HepG2 (cell line): ENCODE measurements around the gene TNFRSF9. TPM values are rescaled to one million over a fixed set of nuclear protein-coding genes. Genes with fewer than 3 reads are reported as not detected.

ENCODE experiments used
- ATAC-seq: fragments of 200-7000 bp; cut with Tn5 transposase; 3 replicates; pipeline ENCODE4 v1.9.1; 2020; ENCODE audit warnings: mild to moderate bottlenecking, moderate library complexity
- BruUV-seq: library from RNA; stranded (reverse); fragments of 400-500 nt; replicated peaks from 2 replicates; lab custom pipeline; 2021; lab: Mats Ljungman, UMichigan
- CTCF ChIA-PET: fragments of 300-600 bp; formaldehyde crosslinking; extraction: SDS; loops from one replicate; lab custom pipeline; 2021; ENCODE audit warnings: low total read pairs, inconsistent platforms, low intra/inter-chr PET ratio; lab: Yijun Ruan, JAX
- POLR2A ChIA-PET: fragments of 350-600 bp; sonication (Branson Sonifier 250); formaldehyde crosslinking; loops from one replicate; lab custom pipeline; 2020; ENCODE audit warnings: antibody characterized with exemption, inconsistent platforms; lab: Yijun Ruan, JAX
- DNase-seq: peaks from one replicate; pipeline ENCODE4 v3.0.0-alpha.2; 2015; ENCODE audit warnings: low spot score
- FAIRE-seq: peaks from 3 replicates; lab custom pipeline; 2011; peaks lifted over from hg19 to GRCh38; lab: Jason Lieb, UNC
- H2AFZ ChIP-seq: one replicate; pipeline ENCODE4 v1.6.1; 2011; ENCODE audit warnings: low read length, inconsistent platforms
- H3K27ac ChIP-seq: fragments of 300-600 bp; 3 replicates; pipeline ENCODE4 v1.8.0; 2011; ENCODE audit warnings: mixed run types, mild to moderate bottlenecking, mixed read lengths, low read length, inconsistent platforms; ENCODE audit not compliant: insufficient read depth; ENCODE audit errors: extremely low read length
- H3K27me3 ChIP-seq, 2 experiments: fragments of 200-600 bp in 1 of 2; 2 replicates in 1 of 2; 3 replicates in 1 of 2; pipeline versions ENCODE4 v1.6.0 to v1.8.0; 2011; ENCODE audit warnings: low read length in 2 of 2, mild to moderate bottlenecking in 2 of 2, moderate library complexity in 2 of 2, inconsistent platforms in 1 of 2; ENCODE audit not compliant: insufficient read depth in 2 of 2, control insufficient read depth in 1 of 2
- H3K36me3 ChIP-seq, 2 experiments: fragments of 200-600 bp in 1 of 2; replicated peaks in 1 of 2; 2 replicates in 1 of 2; 3 replicates in 1 of 2; pipeline versions ENCODE4 v1.5.1 to v1.8.0; 2011; ENCODE audit warnings: low read length in 2 of 2, inconsistent platforms in 1 of 2; ENCODE audit not compliant: insufficient read depth in 2 of 2, control insufficient read depth in 1 of 2
- H3K4me1 ChIP-seq: 2 replicates; pipeline ENCODE4 v1.5.1; 2012; ENCODE audit warnings: low read length, inconsistent platforms; ENCODE audit not compliant: insufficient read depth
- H3K4me2 ChIP-seq: 2 replicates; pipeline ENCODE4 v1.6.0; 2011; ENCODE audit warnings: low read depth, low read length, inconsistent platforms
- H3K4me3 ChIP-seq, 3 experiments: fragments of 200-600 bp in 1 of 3; sonication (generic), shearing (Covaris generic) in 1 of 3; replicated peaks in 1 of 3; 2 replicates each; pipeline ENCODE4 v1.5.1; 2011 to 2016; ENCODE audit warnings: low read length in 3 of 3, inconsistent platforms in 2 of 3, low read depth in 2 of 3, mild to moderate bottlenecking in 2 of 3, control low read depth in 1 of 3, mixed read lengths in 1 of 3; ENCODE audit not compliant: insufficient read depth in 1 of 3
- H3K79me2 ChIP-seq: one replicate; pipeline ENCODE4 v1.6.1; 2011; ENCODE audit warnings: low read length, inconsistent platforms; ENCODE audit not compliant: insufficient read depth
- H3K9ac ChIP-seq: 2 replicates; pipeline ENCODE4 v1.6.0; 2011; ENCODE audit warnings: mild to moderate bottlenecking, low read depth, low read length, inconsistent platforms; ENCODE audit not compliant: insufficient read depth
- H3K9me3 ChIP-seq: 2 replicates; pipeline ENCODE4 v1.5.1; 2012; ENCODE audit warnings: mild to moderate bottlenecking, low read length
- H4K20me1 ChIP-seq: 2 replicates; pipeline ENCODE4 v1.6.0; 2011; ENCODE audit warnings: inconsistent platforms, mild to moderate bottlenecking, low read length, moderate library complexity; ENCODE audit not compliant: insufficient read depth
- CEBPG ChIP-seq: IDR thresholded peaks from 2 replicates; pipeline ENCODE4 v1.6.1; 2016
- ELF4 ChIP-seq: sonication (generic); formaldehyde crosslinking; IDR thresholded peaks from 2 replicates; pipeline ENCODE4 v1.5.0; 2020; ENCODE audit warnings: missing genetic modification reagents, mild to moderate bottlenecking, moderate library complexity, borderline replicate concordance
- KDM6A ChIP-seq: IDR thresholded peaks from 2 replicates; pipeline ENCODE4 v1.6.1; 2016; ENCODE audit warnings: low read depth
- MED13 ChIP-seq: sonication (generic); formaldehyde crosslinking; IDR thresholded peaks from 2 replicates; pipeline ENCODE4 v1.5.0; 2020; ENCODE audit warnings: missing genetic modification reagents
- NKX3-1 ChIP-seq: sonication (generic); formaldehyde crosslinking; IDR thresholded peaks from 2 replicates; pipeline ENCODE4 v1.5.0; 2020; ENCODE audit warnings: missing genetic modification reagents
- PHF8 ChIP-seq: sonication (generic); formaldehyde crosslinking; IDR thresholded peaks from 2 replicates; pipeline ENCODE4 v1.5.0; 2020; ENCODE audit warnings: missing genetic modification reagents
- RFX1 ChIP-seq: fragments of 450-650 bp; IDR thresholded peaks from 2 replicates; pipeline ENCODE4 v1.6.1; 2017
- SIX4 ChIP-seq: sonication (generic); formaldehyde crosslinking; IDR thresholded peaks from 2 replicates; pipeline ENCODE4 v1.4.0; 2020; ENCODE audit warnings: missing genetic modification reagents
- SMARCE1 ChIP-seq: fragments of 450-650 bp; IDR thresholded peaks from 2 replicates; pipeline ENCODE4 v1.6.1; 2017; ENCODE audit warnings: borderline replicate concordance
- ZNF296 ChIP-seq: sonication (generic); formaldehyde crosslinking; conservative IDR thresholded peaks from 2 replicates; pipeline ENCODE4 v1.5.0; 2020; ENCODE audit warnings: mild to moderate bottlenecking, missing genetic modification reagents
- ZNF441 ChIP-seq: sonication (generic); formaldehyde crosslinking; IDR thresholded peaks from 2 replicates; pipeline ENCODE4 v1.7.0; 2021; ENCODE audit warnings: missing genetic modification reagents, borderline replicate concordance
- ZNF766 ChIP-seq: sonication (generic); formaldehyde crosslinking; IDR thresholded peaks from 2 replicates; pipeline ENCODE4 v1.5.0; 2020; ENCODE audit warnings: missing genetic modification reagents, borderline replicate concordance
- ZNF777 ChIP-seq: sonication (generic); formaldehyde crosslinking; IDR thresholded peaks from 2 replicates; pipeline ENCODE4 v1.4.0; 2020; ENCODE audit warnings: missing genetic modification reagents
- ZSCAN21 ChIP-seq: sonication (generic); formaldehyde crosslinking; IDR thresholded peaks from 2 replicates; pipeline ENCODE4 v1.8.0; 2022; ENCODE audit warnings: mild to moderate bottlenecking, missing genetic modification reagents, moderate library complexity, borderline replicate concordance
- WGBS: methylation state at CpG from one replicate; pipeline ENCODE4 v1.1.6; 2017; ENCODE audit warnings: low lambda C conversion rate; 5-methylcytosine and 5-hydroxymethylcytosine counted together
- in situ Hi-C: cut with HindIII; loops from 2 replicates; pipeline ENCODE4 v1.10.0; 2017; ENCODE audit warnings: low pct_unique_long_range_greater_than_20kb; ENCODE audit not compliant: extremely low pct_ligation_motif_present
- intact Hi-C: fragments of 100-400 bp; cut with micrococcal nuclease; formaldehyde crosslinking; loops from one replicate; pipeline ENCODE4 v1.10.0; 2022; ENCODE audit not compliant: unreplicated experiment
- polyA plus RNA-seq, 8 experiments: library from polyadenylated mRNA; depleted of rRNA in 3 of 8; stranded (reverse) in 7 of 8; unstranded in 1 of 8; fragments of >200 nt; fragmentation: Illumina TruSeq in 4 of 8; extraction: Trizol in 4 of 8; gene quantifications; 2 replicates each; pipeline versions ENCODE4 v1.2.1 to v1.2.3, GENCODE V29; 2011 to 2016; ENCODE audit warnings: low read depth in 4 of 8, missing spikeins in 1 of 8, mixed read lengths in 1 of 8; ENCODE audit not compliant: insufficient read depth in 1 of 8
- total RNA-seq, 5 experiments: library from RNA; depleted of rRNA; stranded (reverse); fragments of >200 nt; fragmentation: Illumina TruSeq; extraction: Trizol; gene quantifications; 2 replicates each; pipeline ENCODE4 v1.2.3, GENCODE V29; 2016; ENCODE audit warnings: low read depth in 1 of 5
- TF ChIP-seq, protein P1 (sequence below): IDR thresholded peaks from 2 replicates; pipeline ENCODE4 v1.6.1; 2012; ENCODE audit warnings: low read length, improper control_type of control experiment
- TF ChIP-seq, protein P2 (sequence below): sonication (generic); formaldehyde crosslinking; IDR thresholded peaks from 2 replicates; pipeline ENCODE4 v1.4.0; 2020; ENCODE audit warnings: mild to moderate bottlenecking, missing genetic modification reagents, borderline replicate concordance
- TF ChIP-seq, protein P3 (sequence below): sonication (generic); formaldehyde crosslinking; IDR thresholded peaks from 2 replicates; pipeline ENCODE4 v1.8.0; 2022; ENCODE audit warnings: missing genetic modification reagents, mild to moderate bottlenecking, inconsistent platforms, borderline replicate concordance
- TF ChIP-seq, protein P4 (sequence below): sonication (generic); formaldehyde crosslinking; IDR thresholded peaks from 2 replicates; pipeline ENCODE4 v1.5.0; 2020; ENCODE audit warnings: mild to moderate bottlenecking, low read depth, missing genetic modification reagents, borderline replicate concordance
- TF ChIP-seq, protein P5 (sequence below): sonication (generic); formaldehyde crosslinking; IDR thresholded peaks from 2 replicates; pipeline ENCODE4 v1.8.1; 2023; ENCODE audit warnings: mild to moderate bottlenecking, missing genetic modification reagents

The TNFRSF9 gene
- total and polyA plus RNA-seq, 2 of the 13 experiments (the other 11 are each of a cell fraction or from before 2014, with no cell fraction given), result 0.07 TPM; not detected in 1

DNA sequence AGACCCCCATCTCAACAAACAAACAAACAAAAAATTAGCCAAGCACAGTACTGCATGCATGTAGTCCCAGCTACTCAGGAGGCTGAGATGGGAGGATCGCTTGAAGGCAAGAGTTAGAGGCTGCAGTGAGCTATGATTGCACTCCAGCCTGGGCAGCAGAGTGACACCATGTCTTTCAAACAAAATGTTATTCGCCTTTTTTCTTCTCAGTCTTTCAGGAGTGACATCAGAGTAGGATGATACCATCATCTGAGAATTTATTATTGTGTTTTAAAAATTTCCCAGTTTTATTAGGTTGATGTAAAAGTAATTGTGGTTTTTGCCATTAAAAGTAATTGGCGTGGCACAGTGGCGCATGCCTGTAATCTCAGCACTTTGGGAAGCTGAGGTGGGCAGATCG, 31.6 kb upstream of the TNFRSF9 start:
- ChIA-PET POLR2A (no interaction called here), CTCF (no interaction called here)
- FAIRE-seq (no peak), DNase-seq (no peak), ATAC-seq (no peak)
- in situ Hi-C loops, result no loop called here
- no peak overlapping the region for H3K9ac ChIP-seq
- no peak overlapping the region for H3K4me2 ChIP-seq
- peaks cover 23 to 51% of the 10 kb centered on the region in 2 experiments for H3K36me3 ChIP-seq
- intact Hi-C loops, result no loop called here
- H3K9me3 ChIP-seq, result no peaks in the 10 kb centered on the region
- TF ChIP-seq KDM6A, result no peak
- TF ChIP-seq, protein P1, sequence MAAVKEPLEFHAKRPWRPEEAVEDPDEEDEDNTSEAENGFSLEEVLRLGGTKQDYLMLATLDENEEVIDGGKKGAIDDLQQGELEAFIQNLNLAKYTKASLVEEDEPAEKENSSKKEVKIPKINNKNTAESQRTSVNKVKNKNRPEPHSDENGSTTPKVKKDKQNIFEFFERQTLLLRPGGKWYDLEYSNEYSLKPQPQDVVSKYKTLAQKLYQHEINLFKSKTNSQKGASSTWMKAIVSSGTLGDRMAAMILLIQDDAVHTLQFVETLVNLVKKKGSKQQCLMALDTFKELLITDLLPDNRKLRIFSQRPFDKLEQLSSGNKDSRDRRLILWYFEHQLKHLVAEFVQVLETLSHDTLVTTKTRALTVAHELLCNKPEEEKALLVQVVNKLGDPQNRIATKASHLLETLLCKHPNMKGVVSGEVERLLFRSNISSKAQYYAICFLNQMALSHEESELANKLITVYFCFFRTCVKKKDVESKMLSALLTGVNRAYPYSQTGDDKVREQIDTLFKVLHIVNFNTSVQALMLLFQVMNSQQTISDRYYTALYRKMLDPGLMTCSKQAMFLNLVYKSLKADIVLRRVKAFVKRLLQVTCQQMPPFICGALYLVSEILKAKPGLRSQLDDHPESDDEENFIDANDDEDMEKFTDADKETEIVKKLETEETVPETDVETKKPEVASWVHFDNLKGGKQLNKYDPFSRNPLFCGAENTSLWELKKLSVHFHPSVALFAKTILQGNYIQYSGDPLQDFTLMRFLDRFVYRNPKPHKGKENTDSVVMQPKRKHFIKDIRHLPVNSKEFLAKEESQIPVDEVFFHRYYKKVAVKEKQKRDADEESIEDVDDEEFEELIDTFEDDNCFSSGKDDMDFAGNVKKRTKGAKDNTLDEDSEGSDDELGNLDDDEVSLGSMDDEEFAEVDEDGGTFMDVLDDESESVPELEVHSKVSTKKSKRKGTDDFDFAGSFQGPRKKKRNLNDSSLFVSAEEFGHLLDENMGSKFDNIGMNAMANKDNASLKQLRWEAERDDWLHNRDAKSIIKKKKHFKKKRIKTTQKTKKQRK, result no peak
- TF ChIP-seq CEBPG, result no peak
- TF ChIP-seq ZNF766 (CRISPR knock-in tag), result no peak
- no peak for TF ChIP-seq MED13
- no peak for TF ChIP-seq PHF8
- no peak for TF ChIP-seq ZNF777
- TF ChIP-seq, protein P2, sequence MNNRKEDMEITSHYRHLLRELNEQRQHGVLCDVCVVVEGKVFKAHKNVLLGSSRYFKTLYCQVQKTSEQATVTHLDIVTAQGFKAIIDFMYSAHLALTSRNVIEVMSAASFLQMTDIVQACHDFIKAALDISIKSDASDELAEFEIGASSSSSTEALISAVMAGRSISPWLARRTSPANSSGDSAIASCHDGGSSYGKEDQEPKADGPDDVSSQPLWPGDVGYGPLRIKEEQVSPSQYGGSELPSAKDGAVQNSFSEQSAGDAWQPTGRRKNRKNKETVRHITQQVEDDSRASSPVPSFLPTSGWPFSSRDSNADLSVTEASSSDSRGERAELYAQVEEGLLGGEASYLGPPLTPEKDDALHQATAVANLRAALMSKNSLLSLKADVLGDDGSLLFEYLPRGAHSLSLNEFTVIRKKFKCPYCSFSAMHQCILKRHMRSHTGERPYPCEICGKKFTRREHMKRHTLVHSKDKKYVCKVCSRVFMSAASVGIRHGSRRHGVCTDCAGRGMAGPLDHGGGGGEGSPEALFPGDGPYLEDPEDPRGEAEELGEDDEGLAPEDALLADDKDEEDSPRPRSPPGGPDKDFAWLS (CRISPR knock-in tag), result no peak
- TF ChIP-seq, protein P3, sequence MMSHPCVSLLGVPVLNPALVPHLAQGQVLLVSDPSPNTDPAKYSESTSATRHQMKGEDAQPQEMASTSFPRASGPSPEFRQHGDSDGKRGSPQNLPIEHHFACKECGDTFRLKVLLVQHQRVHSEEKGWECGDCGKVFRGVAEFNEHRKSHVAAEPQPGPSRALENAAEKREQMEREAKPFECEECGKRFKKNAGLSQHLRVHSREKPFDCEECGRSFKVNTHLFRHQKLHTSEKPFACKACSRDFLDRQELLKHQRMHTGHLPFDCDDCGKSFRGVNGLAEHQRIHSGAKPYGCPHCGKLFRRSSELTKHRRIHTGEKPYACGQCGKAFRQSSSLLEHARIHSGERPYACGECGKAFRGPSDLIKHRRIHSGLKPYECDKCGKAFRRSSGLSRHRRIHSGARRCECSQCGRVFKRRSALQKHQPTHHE, result no peak
- no peak for TF ChIP-seq SIX4 (CRISPR knock-in tag)
- TF ChIP-seq, protein P4, sequence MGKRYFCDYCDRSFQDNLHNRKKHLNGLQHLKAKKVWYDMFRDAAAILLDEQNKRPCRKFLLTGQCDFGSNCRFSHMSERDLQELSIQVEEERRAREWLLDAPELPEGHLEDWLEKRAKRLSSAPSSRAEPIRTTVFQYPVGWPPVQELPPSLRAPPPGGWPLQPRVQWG, result no peak
- TF ChIP-seq ZNF296 (CRISPR knock-in tag), result no peak
- TF ChIP-seq RFX1, result no peak
- no peak for TF ChIP-seq ZNF441 (CRISPR knock-in tag)
- TF ChIP-seq ELF4 (CRISPR knock-in tag), result no peak
- TF ChIP-seq, protein P5, sequence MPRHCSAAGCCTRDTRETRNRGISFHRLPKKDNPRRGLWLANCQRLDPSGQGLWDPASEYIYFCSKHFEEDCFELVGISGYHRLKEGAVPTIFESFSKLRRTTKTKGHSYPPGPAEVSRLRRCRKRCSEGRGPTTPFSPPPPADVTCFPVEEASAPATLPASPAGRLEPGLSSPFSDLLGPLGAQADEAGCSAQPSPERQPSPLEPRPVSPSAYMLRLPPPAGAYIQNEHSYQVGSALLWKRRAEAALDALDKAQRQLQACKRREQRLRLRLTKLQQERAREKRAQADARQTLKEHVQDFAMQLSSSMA (CRISPR knock-in tag), result no peak
- TF ChIP-seq ZSCAN21, result no peak
- no peak for TF ChIP-seq NKX3-1 (CRISPR knock-in tag)
- TF ChIP-seq SMARCE1, result no peak
- no peaks in the 10 kb centered on the region for H3K27me3 ChIP-seq
- peaks cover 8% of the 10 kb centered on the region for H3K4me1 ChIP-seq
- no peak overlapping the region for H2AFZ ChIP-seq
- BruUV-seq, result no TSS peak
- H3K4me3 ChIP-seq, result no peak overlapping the region
- H3K27ac ChIP-seq, result no peak overlapping the region
- H3K79me2 ChIP-seq, result peaks cover 21% of the 10 kb centered on the region
- 94% methylated on average over 5 of the region's 5 CpGs for WGBS
- H4K20me1 ChIP-seq, result 0 out of 2 replicates have a peak, but pooled peaks cover 3% of the 10 kb centered on the region
